GM10266 (cell line): ENCODE results near the gene TMF1.

ENCODE experiments used
- DNase-seq: peaks from one replicate; pipeline ENCODE4 v3.0.0; 2012; ENCODE audit errors: extremely low spot score
- CTCF ChIP-seq: IDR thresholded peaks from 2 replicates; pipeline ENCODE4 v1.5.1; 2012; ENCODE audit warnings: mild to moderate bottlenecking, low read depth; ENCODE audit not compliant: control insufficient read depth, insufficient read depth; ENCODE audit errors: missing control alignments

TMF1 gene

GRCh38 chr3:69012800-69013252 is 39.3 kb downstream of the TMF1 start:
- TF ChIP-seq CTCF, result no peak
- peak; percentile 76 for DNase-seq

- TF ChIP-seq CTCF, result no peak
- DNase-seq, result no peak
Measured at GRCh38 chr3:69012100-69012799, 39.9 kb downstream of the TMF1 start.

GRCh38 chr3:69011096-69011730 is 40.9 kb downstream of the TMF1 start:
- no peak for DNase-seq
- TF ChIP-seq CTCF, result no peak

GRCh38 chr3:69009559-69010410 is 42.3 kb downstream of the TMF1 start:
- TF ChIP-seq CTCF, result no peak
- DNase-seq, result no peak

GRCh38 chr3:69008980-69009379 is 43.2 kb downstream of the TMF1 start:
- no peak for TF ChIP-seq CTCF
- no peak for DNase-seq

- DNase-seq, result no peak
- no peak for TF ChIP-seq CTCF
Measured at GRCh38 chr3:69005791-69006482, 46.2 kb downstream of the TMF1 start.
